Fibroblast of pulmonary artery (primary cell): ENCODE data around the gene FEZF2.

Source experiments
- DNase-seq: peaks from one replicate; pipeline ENCODE4 v3.0.0-alpha.2; 2010; ENCODE audit warnings: low read depth
- H3K4me3 ChIP-seq: replicated peaks from 2 replicates; pipeline ENCODE4 v1.5.1; 2011; ENCODE audit warnings: low read depth, mild to moderate bottlenecking, control low read depth, low read length, moderate library complexity
- TF ChIP-seq, protein P1 (sequence below): IDR thresholded peaks from 2 replicates; pipeline ENCODE4 v1.5.1; 2011; ENCODE audit warnings: mild to moderate bottlenecking, control low read depth, low read length, inconsistent platforms; ENCODE audit errors: missing control alignments

FEZF2 gene

DNA sequence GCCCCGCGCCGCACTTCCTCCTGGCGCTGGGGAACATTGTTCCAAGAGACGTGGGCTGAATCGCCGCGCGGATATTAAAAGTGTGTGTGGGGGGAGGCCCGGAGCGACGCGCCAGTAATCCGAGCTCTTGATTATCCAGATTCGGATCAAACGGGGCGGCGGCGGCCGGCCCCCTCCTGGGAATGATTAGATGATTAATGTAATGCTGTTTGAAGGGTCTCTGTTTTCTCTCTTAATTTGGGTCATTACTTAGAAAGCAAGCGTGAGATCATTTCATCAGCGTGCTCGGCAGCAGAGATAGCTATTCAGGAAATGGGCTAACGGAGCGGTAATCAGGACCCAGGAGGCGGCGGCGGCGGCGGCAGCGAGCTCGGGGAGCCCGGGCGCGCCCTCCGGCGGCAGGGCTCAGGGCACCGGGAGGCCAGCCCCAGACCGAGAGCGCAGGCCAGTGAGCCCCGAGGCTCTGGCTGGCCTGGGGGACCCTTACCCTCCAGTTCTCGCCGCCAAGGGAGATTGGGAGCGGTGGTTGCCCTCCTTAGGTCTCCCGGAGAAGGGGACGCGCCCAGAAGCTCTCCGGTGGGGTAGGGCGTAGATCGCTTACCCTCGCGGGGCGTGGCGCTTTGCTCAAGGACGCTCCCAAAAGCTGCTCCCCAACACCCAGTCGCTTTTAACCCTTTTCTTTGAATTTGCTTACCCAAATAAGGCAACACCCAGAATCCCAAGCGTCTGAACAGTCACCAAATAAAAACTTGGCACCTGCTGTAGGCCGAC, 4.5 kb downstream of the FEZF2 start:
- no peak overlapping the region for H3K4me3 ChIP-seq
- TF ChIP-seq, protein P1, sequence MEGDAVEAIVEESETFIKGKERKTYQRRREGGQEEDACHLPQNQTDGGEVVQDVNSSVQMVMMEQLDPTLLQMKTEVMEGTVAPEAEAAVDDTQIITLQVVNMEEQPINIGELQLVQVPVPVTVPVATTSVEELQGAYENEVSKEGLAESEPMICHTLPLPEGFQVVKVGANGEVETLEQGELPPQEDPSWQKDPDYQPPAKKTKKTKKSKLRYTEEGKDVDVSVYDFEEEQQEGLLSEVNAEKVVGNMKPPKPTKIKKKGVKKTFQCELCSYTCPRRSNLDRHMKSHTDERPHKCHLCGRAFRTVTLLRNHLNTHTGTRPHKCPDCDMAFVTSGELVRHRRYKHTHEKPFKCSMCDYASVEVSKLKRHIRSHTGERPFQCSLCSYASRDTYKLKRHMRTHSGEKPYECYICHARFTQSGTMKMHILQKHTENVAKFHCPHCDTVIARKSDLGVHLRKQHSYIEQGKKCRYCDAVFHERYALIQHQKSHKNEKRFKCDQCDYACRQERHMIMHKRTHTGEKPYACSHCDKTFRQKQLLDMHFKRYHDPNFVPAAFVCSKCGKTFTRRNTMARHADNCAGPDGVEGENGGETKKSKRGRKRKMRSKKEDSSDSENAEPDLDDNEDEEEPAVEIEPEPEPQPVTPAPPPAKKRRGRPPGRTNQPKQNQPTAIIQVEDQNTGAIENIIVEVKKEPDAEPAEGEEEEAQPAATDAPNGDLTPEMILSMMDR: no peak
- DNase-seq: no peak

DNA sequence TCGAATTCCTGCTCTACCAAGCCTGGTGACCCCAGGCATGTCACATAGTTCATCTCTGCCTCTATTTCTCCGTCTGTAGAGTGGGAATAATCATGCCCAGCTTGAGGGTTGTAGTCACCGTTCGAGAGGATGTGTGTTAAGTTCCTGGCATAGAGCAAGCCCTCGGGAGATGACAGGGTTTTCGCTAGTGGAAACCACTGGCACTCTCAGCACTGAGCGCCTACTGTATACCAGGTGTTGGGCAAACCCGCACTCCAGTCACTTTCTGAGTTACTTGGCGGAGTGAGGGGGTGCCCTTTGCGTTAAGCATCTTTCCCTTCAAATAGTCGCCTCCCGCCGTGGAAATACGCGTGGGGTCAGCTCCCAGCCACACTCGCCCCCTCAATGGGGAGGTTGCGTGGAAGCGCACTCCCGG, 5.1 kb downstream of the FEZF2 start:
- H3K4me3 ChIP-seq: no peak overlapping the region
- no peak for DNase-seq
- TF ChIP-seq, protein P1: no peak

DNA sequence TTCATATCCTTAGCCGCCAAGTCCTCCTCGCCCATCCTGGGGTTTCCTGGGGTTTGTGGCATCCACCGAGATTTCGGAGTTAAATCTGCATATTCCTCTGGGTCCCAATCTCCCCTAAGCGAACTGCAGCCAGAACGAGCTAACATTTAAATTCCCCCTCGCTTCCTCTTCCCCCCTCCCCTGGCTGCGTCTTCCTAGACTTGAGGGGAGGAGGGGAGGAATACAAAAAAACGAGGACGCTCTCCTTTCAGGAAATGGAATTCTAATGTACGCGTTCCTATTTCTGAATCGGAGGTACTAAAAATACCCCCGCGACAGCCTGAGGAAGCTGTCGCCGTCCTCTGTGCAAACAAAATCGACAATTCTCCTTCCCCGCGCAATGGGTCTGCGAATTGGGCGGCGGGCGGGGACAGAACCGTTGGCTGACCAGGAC, 5.6 kb downstream of the FEZF2 start:
- no peak overlapping the region for H3K4me3 ChIP-seq
- TF ChIP-seq, protein P1: no peak
- no peak for DNase-seq

DNA sequence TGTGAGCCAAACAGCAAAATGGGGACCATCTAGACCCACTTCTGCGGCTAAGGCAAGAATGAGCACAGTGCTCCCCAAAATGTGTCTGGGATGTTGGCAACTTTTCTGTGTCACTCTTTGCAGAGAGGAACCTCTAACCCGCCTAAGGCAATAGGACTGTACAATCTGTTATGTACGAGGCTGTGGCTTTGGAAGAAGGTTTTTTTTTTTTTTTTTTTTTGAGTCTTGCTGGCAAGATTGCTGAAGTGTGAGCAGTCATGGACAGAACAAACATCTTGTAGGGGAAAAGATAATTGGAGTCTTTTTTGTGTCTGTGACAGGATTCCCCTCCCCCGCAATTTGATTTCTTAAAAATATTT, 7.2 kb downstream of the FEZF2 start:
- no peak overlapping the region for H3K4me3 ChIP-seq
- TF ChIP-seq, protein P1: no peak
- DNase-seq: no peak

DNA sequence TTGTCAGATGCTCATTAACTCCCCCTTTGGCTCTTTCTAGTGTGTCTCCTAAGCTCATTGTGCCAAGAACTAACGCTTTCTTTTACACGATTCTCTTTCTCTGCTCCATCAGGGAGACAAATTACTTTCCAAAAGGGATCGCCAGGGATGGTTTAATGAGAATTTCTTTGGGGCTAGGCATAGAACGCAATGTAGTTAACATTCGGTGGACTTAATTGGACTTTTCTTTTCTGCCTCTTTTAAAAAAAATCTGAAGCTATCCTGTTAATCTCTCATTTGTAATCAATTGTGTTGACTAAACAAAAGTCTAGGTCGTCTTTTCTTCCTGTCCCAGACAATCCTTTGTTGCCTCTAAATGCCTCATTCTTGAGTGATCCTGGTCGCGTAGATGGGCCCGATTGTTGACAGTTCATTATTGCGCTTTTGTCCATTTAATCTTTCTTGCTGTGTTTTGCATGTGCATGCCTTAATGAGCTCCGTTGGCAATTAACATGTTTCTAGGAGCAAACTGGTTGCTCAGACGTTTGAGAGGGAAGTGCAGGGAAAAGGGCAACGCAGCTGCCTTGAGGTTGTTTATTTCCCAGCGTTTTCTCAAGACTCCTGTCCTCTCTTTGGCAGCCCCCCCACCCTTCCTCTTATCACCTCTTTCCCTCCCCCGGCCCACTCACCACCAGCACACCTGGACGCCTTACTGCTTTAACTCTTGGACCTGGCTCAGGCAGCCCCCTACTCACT, 7.8 kb downstream of the FEZF2 start:
- no peak for DNase-seq
- H3K4me3 ChIP-seq: no peak overlapping the region
- TF ChIP-seq, protein P1: no peak

DNA sequence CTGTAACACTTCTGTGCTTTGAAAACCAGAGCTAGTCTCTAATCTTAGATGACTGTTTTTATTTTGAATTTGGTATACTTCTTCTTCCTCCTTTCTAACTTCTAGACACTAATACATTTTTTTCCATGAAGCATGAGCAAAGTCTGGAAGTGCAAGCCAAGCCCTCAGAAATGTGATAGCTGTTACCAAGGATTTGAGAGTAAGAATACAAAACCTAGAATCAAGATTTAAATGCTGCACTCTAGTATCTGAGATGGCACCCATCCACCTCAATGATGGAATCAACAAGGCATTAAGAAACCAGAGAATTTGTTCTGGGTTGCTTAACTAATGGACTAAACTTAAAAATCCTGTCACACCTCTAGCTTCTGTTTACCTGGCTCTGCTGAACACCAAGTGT, 9.2 kb downstream of the FEZF2 start:
- TF ChIP-seq, protein P1: no peak
- DNase-seq: no peak
- no peak overlapping the region for H3K4me3 ChIP-seq
